ENCODE data around the gene DLX5.
"Not testable (repeated sequence)": the region's sequence is repeated elsewhere in the genome, so short reads cannot be mapped to it uniquely, and the experiment has no call there.

The DLX5 gene

GRCh38 chr7:97024209-97025129 lies at the start of gene DLX5:
Gene DLX5, minus strand, starts transcription at chr7:97024831. Its CDS starts 208 bp downstream, at chr7:97024623.
- DNase-seq (ENCODE audit: low read depth), result no peak
- TF ChIP-seq CTCF (IDR thresholded peaks at IDR 0.05; ENCODE audit: low read length, missing control alignments), result no peak
- no peak within 1 kb of the TSS for H3K4me3 ChIP-seq (replicated peaks; ENCODE audit: low read depth, low read length)

GRCh38 chr7:97072025-97072424 lies 47.4 kb upstream of the DLX5 start:
- H3K4me3 ChIP-seq (replicated peaks; ENCODE audit: low read depth, low read length); DNase-seq (ENCODE audit: low read depth): not testable (repeated sequence)

GRCh38 chr7:97064972-97065587 lies 40.4 kb upstream of the DLX5 start:
- DNase-seq (ENCODE audit: low read depth), result peak; percentile 70
- peak; percentile 79 for TF ChIP-seq CTCF (IDR thresholded peaks at IDR 0.05; ENCODE audit: low read length, missing control alignments)
- H3K4me3 ChIP-seq (replicated peaks; ENCODE audit: low read depth, low read length), result no peak overlapping the region

GRCh38 chr7:97064020-97064419 lies 39.4 kb upstream of the DLX5 start:
- no peak overlapping the region for H3K4me3 ChIP-seq (replicated peaks; ENCODE audit: low read depth, low read length)
- DNase-seq (ENCODE audit: low read depth), result no peak
- TF ChIP-seq CTCF (IDR thresholded peaks at IDR 0.05; ENCODE audit: low read length, missing control alignments), result no peak

- no peak for DNase-seq (ENCODE audit: low read depth)
Measured at GRCh38 chr7:97043281-97043680, 18.6 kb upstream of the DLX5 start.

GRCh38 chr7:97039374-97040065 lies 14.9 kb upstream of the DLX5 start:
- no peak for TF ChIP-seq CTCF (IDR thresholded peaks at IDR 0.05; ENCODE audit: low read length, missing control alignments)
- H3K4me3 ChIP-seq (replicated peaks; ENCODE audit: low read depth, low read length), result no peak overlapping the region
- DNase-seq (ENCODE audit: low read depth), result no peak

More at GRCh38 chr7:97043281-97043680, 18.6 kb upstream of the DLX5 start:
- TF ChIP-seq CTCF (IDR thresholded peaks at IDR 0.05; ENCODE audit: low read length, missing control alignments), result no peak
- H3K4me3 ChIP-seq (replicated peaks; ENCODE audit: low read depth, low read length), result no peak overlapping the region

GRCh38 chr7:97034213-97034852 lies 9.7 kb upstream of the DLX5 start:
- not testable (repeated sequence) for H3K4me3 ChIP-seq (replicated peaks; ENCODE audit: low read depth, low read length); DNase-seq (ENCODE audit: low read depth)
